Esophagus squamous epithelium (tissue), 4 donors: ENCODE measurements around the gene TMEM256.

Experiments used
- CTCF ChIP-seq, 6 experiments: fragments of 450-650 bp in 4 of 6; fragments of 200-600 bp in 2 of 6; sonication (generic) in 2 of 6; IDR thresholded peaks; one replicate each; pipeline ENCODE4 v1.5.1; 2016 to 2019; ENCODE audit warnings: antibody characterized with exemption in 6 of 6, mild to moderate bottlenecking in 4 of 6, moderate library complexity in 4 of 6
- POLR2A ChIP-seq, 4 donors: fragments of 450-650 bp; IDR thresholded peaks; one replicate each; pipeline ENCODE4 v1.6.1; 2017; ENCODE audit warnings: antibody characterized with exemption in 4 of 4, mild to moderate bottlenecking in 4 of 4, moderate library complexity in 3 of 4

GRCh38 chr17:7423679-7424078, 19.8 kb upstream of the TMEM256 start:
- TF ChIP-seq CTCF (IDR thresholded peaks at IDR 0.05) (no peak), POLR2A (IDR thresholded peaks at IDR 0.05) (no peak)
